KMS-11 (cell line): Measurements from ENCODE around the gene F3.

Experiments used
- H2AFZ ChIP-seq: fragments of 200-600 bp; sonication (generic); 2 replicates; pipeline ENCODE4 v1.6.1; 2016; ENCODE audit warnings: antibody characterized with exemption, mixed run types, low read depth
- H3K27ac ChIP-seq: fragments of 200-600 bp; sonication (generic); 2 replicates; pipeline ENCODE4 v1.6.1; 2016; ENCODE audit warnings: mild to moderate bottlenecking, mixed run types
- H3K27me3 ChIP-seq: fragments of 200-600 bp; sonication (generic); 2 replicates; pipeline ENCODE4 v1.6.1; 2017; ENCODE audit warnings: mild to moderate bottlenecking, low read depth, mixed run types, moderate library complexity; ENCODE audit not compliant: insufficient read depth
- H3K36me3 ChIP-seq: fragments of 200-600 bp; sonication (generic); 2 replicates; pipeline ENCODE4 v1.6.1; 2017; ENCODE audit warnings: mild to moderate bottlenecking, mixed run types; ENCODE audit not compliant: insufficient read depth
- H3K4me1 ChIP-seq: fragments of 200-600 bp; sonication (generic); 2 replicates; pipeline ENCODE4 v1.6.1; 2016; ENCODE audit warnings: mild to moderate bottlenecking, low read depth, mixed run types; ENCODE audit not compliant: poor library complexity, severe bottlenecking
- H3K4me2 ChIP-seq: fragments of 200-600 bp; sonication (generic); 2 replicates; pipeline ENCODE4 v1.7.0; 2016; ENCODE audit warnings: mild to moderate bottlenecking, mixed run types
- H3K4me3 ChIP-seq: fragments of 200-600 bp; sonication (generic); IDR thresholded peaks from 2 replicates; pipeline ENCODE4 v1.6.1; 2017; ENCODE audit warnings: low read depth, low read length, mixed read lengths; ENCODE audit not compliant: insufficient read depth
- H3K79me2 ChIP-seq: fragments of 200-600 bp; sonication (generic); 2 replicates; pipeline ENCODE4 v1.6.1; 2016; ENCODE audit warnings: low read depth, mixed run types; ENCODE audit not compliant: insufficient read depth
- H3K9ac ChIP-seq: fragments of 200-600 bp; sonication (generic); 2 replicates; pipeline ENCODE4 v1.6.1; 2016; ENCODE audit warnings: mild to moderate bottlenecking, mixed run types
- H4K20me1 ChIP-seq: fragments of 200-600 bp; sonication (generic); 2 replicates; pipeline ENCODE4 v1.6.1; 2016; ENCODE audit warnings: mild to moderate bottlenecking, mixed run types; ENCODE audit not compliant: insufficient read depth
- CTCF ChIP-seq: fragments of 200-600 bp; sonication (generic); conservative IDR thresholded peaks from 2 replicates; pipeline ENCODE4 v1.6.1; 2017; ENCODE audit warnings: low read depth, mild to moderate bottlenecking, antibody characterized with exemption, low read length, moderate library complexity, mixed read lengths

The F3 gene

GRCh38 chr1:94552071-94552586 lies 10.6 kb upstream of the F3 start:
- no peak for TF ChIP-seq CTCF
- H3K4me3 ChIP-seq = no peak overlapping the region
- H4K20me1 ChIP-seq = no peaks in the 10 kb centered on the region
- H3K36me3 ChIP-seq = no peaks in the 10 kb centered on the region
- no peaks in the 10 kb centered on the region for H3K4me1 ChIP-seq
- H3K9ac ChIP-seq = no peak overlapping the region
- no peaks in the 10 kb centered on the region for H3K79me2 ChIP-seq
- no peak overlapping the region for H3K4me2 ChIP-seq
- H3K27ac ChIP-seq = no peak overlapping the region
- no peaks in the 10 kb centered on the region for H3K27me3 ChIP-seq
- no peak overlapping the region for H2AFZ ChIP-seq

GRCh38 chr1:94551449-94551848 lies 9.9 kb upstream of the F3 start:
- Histone ChIP-seq H4K20me1 (no peaks in the 10 kb centered on the region), H3K79me2 (no peaks in the 10 kb centered on the region), H2AFZ (no peak overlapping the region), H3K36me3 (no peaks in the 10 kb centered on the region), H3K27ac (no peak overlapping the region), H3K4me2 (no peak overlapping the region), H3K27me3 (no peaks in the 10 kb centered on the region), H3K4me1 (no peaks in the 10 kb centered on the region), H3K9ac (no peak overlapping the region), H3K4me3 (no peak overlapping the region)
- no peak for TF ChIP-seq CTCF

DNA sequence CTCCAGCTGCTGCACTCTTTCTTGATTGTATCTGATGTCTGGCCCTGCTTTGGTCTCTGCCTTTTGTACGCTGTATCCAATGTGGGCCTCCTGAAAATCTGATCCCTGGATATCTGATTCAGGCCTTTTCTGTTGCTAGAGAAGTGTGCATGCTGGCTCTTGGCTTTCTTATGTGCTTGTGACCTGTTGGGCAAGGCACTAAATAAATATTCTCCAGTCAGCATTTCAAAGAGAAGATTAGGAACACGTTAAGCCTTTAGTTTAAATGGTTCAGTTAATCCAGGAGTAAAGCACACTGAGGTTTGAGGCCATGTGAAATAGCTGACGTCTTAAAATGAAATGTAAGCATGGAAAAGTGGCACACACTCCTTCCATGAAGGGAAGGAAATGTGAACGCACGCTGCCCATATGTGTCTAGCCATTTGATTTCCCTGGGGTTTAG lies 9.3 kb upstream of the F3 start:
- Histone ChIP-seq H3K79me2 (no peaks in the 10 kb centered on the region), H3K9ac (no peak overlapping the region), H3K36me3 (no peaks in the 10 kb centered on the region), H3K4me1 (no peaks in the 10 kb centered on the region), H3K4me3 (no peak overlapping the region), H3K27ac (no peak overlapping the region), H2AFZ (no peak overlapping the region), H4K20me1 (no peaks in the 10 kb centered on the region), H3K27me3 (no peaks in the 10 kb centered on the region), H3K4me2 (no peak overlapping the region)
- no peak for TF ChIP-seq CTCF

DNA sequence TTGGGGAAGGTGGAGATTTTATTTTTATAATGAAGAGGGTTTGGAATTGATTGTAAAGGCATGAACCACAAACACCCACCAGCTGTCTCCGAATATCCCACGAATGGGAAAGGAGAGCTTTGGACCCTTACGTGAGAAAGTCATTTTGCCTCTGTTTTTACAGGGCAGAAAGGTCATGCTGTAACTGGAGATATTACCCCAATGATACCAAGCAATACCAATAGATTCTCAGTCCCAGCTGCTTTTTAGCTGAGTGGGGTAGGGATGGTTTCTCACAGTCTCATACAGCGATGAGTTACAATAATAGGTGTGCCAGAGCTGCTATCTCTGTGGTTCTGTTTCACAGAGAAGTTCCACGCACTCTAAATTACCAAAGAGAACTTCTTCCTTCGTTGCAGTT lies 8.8 kb upstream of the F3 start:
- no peak for TF ChIP-seq CTCF
- Histone ChIP-seq H3K27ac (no peak overlapping the region), H4K20me1 (no peaks in the 10 kb centered on the region), H3K9ac (no peak overlapping the region), H3K4me1 (no peaks in the 10 kb centered on the region), H3K4me2 (no peak overlapping the region), H2AFZ (no peak overlapping the region), H3K27me3 (no peaks in the 10 kb centered on the region), H3K79me2 (no peaks in the 10 kb centered on the region), H3K4me3 (no peak overlapping the region), H3K36me3 (no peaks in the 10 kb centered on the region)

DNA sequence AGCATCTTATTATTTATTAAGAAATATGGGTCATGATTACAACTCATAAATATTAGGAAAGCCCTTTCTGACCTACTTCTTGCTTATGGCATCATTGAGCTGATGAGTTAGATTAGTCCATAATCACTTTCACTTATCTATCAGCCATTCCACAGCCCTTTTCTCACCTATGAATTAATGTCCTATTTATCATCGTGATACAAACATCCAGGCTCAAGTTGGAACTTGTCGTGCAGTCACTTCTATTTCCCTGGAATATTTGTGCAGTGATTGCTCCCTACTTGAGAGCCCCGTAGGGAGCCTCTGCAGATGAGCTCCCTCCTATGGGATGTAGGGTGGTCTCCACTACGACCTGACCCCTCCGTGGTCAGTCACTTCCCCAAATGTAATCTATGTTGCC lies 8.1 kb upstream of the F3 start:
- Histone ChIP-seq H3K36me3 (no peaks in the 10 kb centered on the region), H3K27me3 (no peaks in the 10 kb centered on the region), H3K4me3 (no peak overlapping the region), H3K27ac (no peak overlapping the region), H4K20me1 (no peaks in the 10 kb centered on the region), H3K4me1 (no peaks in the 10 kb centered on the region), H2AFZ (no peak overlapping the region), H3K4me2 (no peak overlapping the region), H3K79me2 (no peaks in the 10 kb centered on the region), H3K9ac (no peak overlapping the region)
- TF ChIP-seq CTCF = no peak
